HG02852 (cell line): ENCODE results near the gene USP32.
"Not testable (repeated sequence)": the region's sequence is repeated elsewhere in the genome, so short reads cannot be mapped to it uniquely, and the experiment has no call there.

Source experiments
- ATAC-seq: cut with Tn5 transposase; IDR thresholded peaks from one replicate; pipeline ENCODE4 v1.9.1; 2021; ENCODE audit warnings: mild to moderate bottlenecking, moderate library complexity; ENCODE audit not compliant: unreplicated experiment

The USP32 gene

DNA sequence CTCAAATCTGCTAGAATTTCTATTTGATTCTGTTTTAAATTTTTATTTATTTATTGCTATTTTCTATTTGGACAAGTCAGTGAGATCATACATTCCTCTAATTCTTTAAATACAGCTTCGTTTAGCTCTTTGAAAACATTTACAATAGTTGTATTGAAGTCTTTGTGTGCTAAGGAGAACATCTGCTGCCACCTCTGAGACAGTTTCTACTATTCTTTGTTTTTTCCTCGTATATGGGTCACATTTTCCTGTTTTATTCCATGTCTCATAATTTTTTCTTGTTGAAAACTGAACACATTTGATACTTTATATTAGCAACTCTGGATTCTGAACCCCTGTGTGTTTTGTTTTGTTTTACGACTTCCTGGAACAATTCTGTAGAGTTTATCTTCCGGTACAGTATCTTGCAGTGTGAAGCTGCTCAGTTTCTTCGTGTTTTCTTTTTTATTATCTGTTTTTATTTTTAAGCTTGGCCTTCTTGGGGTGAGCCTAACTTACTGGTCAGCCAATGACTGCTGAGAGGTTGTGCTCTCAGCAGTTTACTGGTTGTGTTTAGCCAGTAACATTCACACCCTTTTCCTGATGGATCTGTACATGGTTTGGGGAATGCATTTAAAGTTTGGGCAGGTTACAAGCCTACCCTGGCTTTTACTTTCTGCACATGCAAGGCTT, 143.2 kb downstream of the USP32 start:
- no peak for ATAC-seq

DNA sequence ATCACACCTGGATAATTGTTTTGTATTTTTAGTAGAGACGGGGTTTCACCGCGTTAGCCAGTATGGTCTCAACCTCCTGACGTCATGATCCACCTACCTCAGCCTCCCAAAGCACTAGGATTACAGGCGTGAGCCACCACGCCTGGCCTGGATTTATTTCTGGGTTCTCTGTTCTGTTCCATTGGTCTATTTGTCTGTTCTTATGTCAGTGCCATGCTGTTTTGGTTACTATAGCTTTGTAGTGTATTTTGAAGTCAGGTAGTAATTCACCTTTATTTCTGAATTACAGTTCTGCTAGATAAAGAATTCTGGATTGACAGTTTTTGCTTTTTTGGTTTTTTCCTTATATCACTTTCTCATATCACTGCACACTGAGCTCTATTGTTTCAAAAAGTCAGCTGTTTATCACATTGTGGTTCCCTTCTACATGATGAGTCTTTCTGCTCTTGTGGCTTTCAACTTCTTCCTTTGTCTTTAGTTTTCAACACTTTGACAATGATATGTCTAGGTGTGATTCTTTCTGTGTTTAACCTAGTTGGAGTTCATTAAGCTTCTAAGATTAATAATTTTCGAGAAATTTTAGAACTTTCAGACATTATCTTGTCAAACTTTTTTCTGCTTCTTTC, 144.0 kb downstream of the USP32 start:
- ATAC-seq: no peak

DNA sequence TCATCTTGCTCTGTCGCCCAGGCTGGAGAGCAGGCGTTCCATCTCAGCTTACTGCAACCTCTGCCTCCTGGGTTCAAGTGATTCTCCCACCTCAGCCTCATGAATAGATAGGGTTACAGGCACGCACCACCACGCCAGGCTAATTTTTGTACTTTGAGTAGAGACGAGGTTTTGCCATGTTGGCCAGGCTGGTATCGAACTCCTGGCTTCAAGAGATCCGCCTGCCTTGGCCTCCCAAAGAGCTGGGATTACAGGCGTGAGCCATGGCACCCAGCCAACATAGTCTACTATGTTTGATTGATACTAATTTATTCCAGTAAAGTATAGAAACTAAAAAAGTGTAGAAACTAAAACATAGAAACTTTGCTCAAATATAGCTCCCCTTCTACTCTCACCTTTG, 147.3 kb downstream of the USP32 start:
- ATAC-seq: no peak

DNA sequence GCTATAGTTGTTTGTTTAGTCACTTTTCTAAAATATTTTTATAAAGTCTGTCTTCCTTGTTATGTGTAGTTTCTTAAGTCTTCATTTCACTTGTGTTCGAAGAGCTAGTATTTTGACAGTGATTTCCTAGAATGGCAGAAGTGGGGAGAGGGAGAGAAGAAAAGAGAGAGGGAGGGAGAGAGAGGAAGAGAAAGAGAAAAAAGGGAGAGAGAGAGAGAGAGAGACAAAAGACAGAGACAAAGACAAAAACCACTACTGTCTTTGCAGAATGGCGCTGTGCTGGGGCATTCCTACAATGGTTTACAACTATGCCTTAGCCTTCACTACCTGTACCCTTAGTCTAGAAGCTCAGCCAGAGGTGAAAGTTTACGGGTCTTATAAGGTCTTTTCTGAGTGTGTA, 151.6 kb downstream of the USP32 start:
- ATAC-seq: no peak

DNA sequence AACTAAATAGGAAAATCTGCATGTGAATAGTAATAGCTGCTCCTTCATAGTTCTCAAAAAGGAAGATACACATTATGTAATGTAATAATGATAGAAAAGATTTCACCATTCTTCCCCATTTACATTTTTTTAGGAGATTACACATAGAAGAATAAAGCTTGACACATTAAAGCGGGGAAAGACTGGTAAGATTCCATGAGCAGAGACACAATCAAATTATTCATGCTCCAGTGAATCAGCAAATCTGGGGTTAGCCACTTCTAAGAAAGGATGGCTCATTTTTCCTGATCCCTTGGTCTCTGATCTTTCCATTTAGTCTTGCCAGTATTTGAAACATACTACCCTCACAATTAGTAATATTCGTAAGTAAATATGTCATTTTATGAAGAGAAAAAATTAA, 160.2 kb downstream of the USP32 start:
- ATAC-seq: no peak

DNA sequence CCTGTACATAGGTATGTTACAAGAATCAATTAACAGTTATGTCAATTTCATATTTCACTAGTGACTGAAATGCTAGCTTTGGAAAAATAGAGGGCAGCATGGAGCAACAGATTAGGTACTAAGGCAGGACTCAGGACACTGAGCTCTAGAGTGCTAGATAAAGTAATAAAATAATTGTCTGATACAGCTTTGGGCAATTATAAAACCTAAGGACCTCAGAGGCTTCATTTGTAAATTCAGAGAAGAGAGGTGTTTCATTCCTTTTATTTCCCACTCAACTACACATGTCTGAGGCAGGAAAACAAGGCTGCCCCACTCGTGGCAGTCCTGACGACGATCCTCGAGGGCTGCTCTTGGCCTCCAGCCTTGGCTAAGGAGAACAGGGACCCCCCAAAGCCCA, 160.7 kb downstream of the USP32 start:
- no peak for ATAC-seq

DNA sequence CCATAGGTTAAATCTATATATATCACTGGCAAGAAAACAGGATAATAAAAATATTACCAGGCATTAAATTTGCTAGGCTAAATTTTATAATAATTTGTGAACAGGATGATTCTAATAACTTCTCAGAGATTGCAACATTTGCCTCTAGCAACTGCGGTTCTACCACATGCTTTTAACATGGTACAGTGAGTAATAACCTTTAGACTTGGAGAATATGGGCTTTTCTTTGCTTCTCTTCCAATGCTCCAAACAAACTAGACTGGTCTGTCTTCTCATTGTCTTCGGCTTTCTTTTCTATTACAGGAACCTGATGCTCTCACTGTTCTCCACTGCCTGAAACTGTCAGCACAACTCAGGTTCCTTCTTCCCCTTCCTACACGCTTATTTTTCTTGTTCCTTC, 161.6 kb downstream of the USP32 start:
- no peak for ATAC-seq

DNA sequence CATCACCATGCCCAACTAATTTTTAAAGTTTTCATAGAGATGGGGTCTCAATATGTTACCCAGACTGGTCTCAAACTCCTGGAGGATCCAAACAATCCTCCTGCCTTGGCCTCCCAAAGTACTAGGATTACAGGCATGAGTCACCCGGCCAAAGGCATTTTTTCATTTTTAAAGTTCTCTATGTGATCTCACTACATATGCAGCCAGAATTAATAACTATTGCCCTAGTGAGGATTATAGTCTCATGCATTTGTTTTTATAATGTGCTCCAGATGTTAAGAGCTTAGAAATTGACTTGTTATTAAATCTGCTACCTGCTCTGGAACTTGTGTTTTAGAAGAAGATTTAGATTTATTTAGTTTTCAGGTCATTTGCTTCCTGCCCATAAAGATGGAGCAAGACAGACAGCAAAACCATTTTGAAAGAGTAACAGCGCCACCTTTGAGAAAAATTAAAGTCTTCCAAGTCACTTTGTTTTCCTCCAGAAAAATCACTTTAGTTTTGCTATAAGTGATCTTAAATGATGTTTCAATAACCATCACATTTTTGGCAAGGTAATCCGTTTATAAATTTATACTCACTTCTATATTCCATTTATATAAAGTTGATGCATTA, 162.6 kb downstream of the USP32 start:
- ATAC-seq: no peak

DNA sequence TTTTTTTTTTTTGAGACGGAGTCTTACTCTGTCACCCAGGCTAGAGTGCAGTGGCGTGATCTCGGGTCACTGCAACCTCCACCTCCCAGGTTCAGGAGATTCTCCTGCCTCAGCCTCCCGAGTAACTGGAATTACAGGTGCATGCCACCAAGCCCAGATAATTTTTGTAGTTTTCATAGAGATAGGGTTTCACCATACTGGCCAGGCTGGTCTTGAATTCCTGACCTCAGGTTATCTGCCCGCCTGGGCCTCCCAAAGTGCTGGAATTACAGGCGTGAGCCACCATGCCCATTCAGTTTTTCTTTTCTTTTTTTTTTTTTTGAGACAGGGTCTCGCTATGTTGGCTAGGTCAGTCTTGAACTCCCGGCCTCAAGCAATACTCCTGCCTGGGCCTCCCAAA, 164.7 kb downstream of the USP32 start:
- not testable (repeated sequence) for ATAC-seq

DNA sequence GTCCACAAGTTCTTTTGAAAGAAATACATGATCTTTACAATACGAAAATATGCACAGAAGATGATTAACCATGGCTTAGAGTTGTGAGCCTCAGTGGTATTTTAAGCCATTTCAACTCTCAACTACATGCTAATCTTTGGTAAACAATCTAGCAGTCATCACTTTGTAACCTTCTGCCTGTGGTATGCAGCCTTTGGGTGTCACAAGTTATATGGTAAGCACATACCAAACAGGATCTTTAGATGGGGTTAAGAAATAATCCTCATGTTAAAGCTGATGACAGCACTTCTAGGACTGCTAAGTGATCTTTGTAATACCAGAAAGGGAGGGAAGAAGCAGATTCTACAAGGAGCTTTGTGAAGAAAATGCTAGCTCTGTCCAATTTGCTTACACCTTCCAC, 167.9 kb downstream of the USP32 start:
- ATAC-seq: no peak

DNA sequence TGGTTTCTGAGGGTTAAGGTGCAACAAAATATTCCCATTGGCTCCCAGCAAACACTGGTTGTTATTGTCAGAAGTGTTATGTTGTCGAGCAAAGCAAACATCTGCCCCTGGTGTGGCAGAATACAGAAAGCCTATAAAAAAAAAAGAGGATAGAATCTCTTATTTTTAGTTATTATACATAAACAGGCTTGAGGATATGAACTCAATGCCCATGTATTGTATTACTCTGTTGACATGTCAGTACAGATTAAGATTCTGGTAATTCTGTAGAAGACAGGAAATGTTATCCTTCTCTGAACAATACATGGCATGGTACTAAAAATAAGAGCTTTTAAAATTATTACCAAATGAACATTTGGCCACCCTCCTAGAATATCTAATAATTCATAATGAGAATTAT, 168.5 kb downstream of the USP32 start:
- ATAC-seq: no peak

DNA sequence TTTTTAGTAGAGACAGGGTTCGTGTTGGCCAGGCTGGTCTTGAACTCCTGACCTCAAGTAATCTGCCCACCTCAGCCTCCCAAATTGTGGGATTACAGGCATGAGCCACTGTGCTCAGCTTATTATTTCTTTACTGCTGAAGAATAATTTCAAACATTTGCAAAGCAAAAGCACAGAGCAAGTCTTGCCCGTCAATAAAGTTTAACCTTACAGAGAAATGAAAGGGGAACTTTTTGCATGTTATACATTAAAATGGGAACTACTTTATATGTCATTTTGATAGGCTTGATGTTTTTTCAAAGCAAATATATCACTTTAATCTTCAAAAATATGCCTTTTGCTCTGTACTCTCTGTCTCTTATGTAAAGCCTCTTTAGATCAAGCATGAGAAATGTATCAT, 173.2 kb downstream of the USP32 start:
- not testable (repeated sequence) for ATAC-seq

DNA sequence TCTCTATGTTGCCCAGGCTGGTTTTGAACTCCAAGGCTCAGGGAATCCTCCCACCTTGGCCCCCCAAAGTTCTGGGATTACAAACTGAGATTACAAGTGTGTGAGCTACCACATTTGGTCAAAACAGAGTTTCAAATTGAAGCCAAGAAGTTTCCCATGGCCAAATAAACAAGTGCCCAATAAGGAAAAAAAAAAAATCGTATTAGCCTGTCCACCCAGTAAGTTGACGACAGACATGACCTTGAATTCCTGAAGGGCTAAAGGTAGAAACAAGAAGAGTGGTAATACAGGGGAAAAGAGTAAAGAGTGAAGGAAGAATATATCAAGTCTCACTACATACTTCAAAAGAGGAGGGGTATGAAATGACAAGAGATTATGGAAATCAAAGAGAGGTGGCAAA, 176.0 kb downstream of the USP32 start:
- not testable (repeated sequence) for ATAC-seq

DNA sequence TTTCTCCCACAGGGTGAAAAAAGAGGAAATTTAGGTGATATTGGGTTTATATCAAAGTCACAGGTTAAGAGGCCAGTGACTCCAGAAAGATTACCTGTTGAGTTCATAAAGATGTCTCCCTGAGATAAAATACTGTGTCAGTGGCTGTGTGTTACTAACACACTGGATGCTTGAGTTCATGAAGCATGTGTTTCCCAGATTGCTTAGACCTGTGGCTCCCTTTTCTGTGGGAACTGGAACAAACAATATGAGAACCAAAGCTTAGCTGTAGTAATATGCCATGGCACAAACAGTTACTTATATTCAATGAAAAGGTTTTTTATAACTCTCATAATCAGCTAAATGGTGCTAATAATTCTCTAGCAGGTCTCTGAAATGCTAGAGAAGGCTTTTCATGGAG, 180.7 kb downstream of the USP32 start:
- not testable (repeated sequence) for ATAC-seq

DNA sequence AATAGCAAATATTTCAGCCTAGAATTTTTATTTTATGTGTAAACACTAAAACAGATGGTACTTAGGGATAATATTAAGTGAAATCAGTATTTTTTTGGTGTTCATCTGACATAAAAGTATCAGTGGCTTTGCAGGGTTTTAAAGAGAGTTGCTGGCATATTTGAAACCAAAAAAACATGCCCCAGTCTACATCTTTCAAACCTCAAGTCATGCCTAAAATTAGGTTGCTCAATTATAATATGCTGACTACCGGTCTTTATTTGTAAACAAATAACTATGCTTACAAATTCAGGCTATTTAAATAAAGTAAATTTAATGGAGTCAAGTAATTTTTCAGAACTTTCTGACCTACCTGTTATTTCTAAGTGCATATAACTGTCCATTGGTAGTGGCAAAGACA, 183.6 kb downstream of the USP32 start:
- not testable (repeated sequence) for ATAC-seq

DNA sequence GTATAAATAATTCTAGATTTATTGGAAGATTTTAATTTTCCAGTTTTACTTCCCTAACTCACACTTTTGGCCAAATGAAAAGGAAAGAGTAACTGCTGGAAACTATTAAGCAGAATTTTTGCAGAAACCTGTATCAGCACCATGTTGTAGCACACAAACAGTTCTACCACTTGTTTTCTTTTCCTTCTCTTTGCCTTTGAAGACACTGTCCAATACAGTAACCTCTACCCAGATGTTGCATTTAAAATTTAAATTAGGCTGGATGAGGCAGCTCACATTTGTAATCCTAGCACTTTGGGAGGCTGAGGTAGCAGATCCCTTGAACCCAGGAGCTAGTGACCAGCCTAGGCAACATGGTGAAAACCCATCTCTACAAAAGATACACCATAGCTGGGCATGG, 186.2 kb downstream of the USP32 start:
- not testable (repeated sequence) for ATAC-seq

DNA sequence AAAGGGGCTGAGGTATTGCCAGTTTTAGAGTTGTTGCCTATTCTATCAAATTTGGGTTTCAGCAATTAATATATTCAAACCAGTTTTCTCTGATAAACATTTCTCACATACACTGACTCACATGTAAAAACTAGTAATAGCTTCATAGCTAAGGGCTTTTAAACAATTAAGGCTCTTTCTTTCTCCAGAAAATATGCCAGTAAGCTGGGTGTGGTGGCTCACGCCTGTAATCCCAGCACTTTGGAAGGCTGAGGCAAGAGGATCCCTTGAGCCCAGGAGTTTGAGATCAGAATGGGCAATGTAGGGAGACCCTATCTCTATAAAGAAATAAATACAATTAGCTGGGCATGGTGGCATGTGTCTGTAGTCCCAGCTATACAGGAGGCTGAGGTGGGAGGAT, 193.3 kb downstream of the USP32 start:
- ATAC-seq: not testable (repeated sequence)

DNA sequence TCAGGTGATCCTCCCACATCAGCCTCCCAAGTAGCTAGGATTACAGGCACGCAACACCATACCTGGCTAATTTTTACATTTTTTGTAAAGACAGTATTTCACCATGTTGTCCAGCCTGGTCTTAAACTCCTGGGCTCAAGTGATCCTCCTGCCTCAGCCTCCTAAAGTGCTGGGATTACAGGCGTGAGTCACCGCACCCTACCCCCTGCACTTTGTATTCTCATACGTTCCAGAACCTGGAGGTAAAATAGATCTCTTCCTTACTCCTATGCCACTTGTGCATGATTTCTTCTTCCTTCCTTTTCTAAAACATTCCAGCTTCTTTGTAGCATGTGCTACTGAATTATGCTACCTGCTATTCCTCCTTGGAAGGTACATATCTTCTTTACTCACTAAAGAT, 197.8 kb downstream of the USP32 start:
- ATAC-seq: not testable (repeated sequence)

DNA sequence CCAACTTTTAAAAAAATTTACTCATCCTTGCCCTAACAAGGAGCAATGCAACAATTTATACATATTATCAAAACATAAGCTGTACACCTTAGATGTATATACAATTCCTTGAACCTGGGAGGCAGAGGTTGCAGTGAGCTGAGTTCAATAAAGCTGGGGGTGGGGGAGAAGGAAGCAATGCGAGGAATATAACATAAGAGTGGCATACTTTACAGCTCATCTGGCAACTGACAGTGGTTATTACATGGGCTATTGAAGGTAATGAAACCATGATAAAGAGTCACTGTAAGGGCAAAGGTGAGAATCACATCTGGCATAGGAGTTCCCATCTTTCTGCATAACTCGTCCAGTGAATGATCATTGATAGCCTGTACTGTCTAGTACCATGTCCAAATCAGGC, 198.5 kb downstream of the USP32 start:
- ATAC-seq: no peak

DNA sequence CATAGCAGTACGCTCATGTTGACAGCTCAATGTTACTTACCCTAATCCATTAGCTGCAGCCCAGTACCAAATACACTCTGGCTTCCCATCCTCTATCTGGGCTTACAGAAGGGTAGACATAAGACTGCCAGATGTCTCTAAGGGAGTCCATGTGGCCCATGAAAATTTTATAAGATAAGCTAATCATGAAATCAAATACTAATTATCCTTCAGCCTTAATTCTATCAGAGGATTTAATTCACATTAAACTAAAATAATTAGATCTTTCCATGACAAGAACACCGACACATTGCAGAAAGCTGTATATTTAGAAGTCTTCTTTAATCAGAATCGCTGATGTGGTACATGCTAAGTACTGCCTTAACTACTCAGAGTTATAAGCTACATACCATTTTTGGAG, 198.9 kb downstream of the USP32 start:
- ATAC-seq: not testable (repeated sequence)

DNA sequence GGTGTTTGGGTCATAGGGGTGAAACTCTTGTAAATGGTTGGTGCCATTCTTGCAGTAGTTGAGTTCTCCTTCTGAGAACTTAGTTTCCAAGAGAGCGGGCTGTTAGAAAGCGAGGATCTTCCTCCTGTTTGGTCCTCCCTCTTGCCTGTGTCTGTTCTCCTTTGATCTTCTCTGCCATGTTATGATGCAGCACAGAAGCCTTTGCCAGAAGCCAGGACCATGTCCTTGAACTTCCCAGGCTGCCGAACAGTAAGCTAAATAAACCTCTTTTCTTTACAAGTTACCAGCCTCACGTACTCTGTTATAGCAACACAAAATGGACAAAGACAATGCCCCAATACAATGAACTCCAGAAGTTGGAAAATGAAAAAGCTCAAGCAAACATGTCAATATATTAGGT, 201.9 kb downstream of the USP32 start:
- ATAC-seq: not testable (repeated sequence)

DNA sequence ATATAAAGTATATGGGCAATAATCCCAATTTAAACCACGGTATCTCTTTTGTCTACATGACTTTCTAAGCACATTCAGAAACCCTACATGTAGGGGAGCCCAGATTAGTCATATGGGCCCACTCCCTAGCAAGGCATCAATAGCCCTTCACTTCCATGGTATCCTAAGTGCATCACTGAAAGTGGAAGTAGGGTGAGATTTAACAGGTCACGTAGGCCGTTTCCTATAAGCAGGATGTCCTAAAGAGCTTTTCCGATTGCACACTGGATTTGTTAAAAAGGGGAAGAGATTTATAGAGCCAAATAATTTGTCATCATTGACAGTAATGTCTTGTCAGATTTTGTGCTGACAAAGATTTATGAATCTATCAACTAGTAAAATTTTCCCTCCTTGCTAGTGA, 203.2 kb downstream of the USP32 start:
- no peak for ATAC-seq
